Thyroid gland (tissue), 4 donors: Measurements from ENCODE around the gene RNPEPL1. TPM values are rescaled to one million over a fixed set of nuclear protein-coding genes. Genes with fewer than 3 reads are reported as not detected.

Source experiments
- DNase-seq, 2 donors: peaks; one replicate each; pipeline ENCODE4 v3.0.0-alpha.2; 2019
- H3K27ac ChIP-seq, 3 donors: fragments of 200-600 bp; sonication (generic); 1 replicate in 2 of 3; 2 replicates in 1 of 3; pipeline ENCODE4 v1.5.1; 2016 to 2019; ENCODE audit warnings: mild to moderate bottlenecking in 1 of 3, moderate library complexity in 1 of 3
- H3K27me3 ChIP-seq: fragments of 200-600 bp; sonication (generic); one replicate; pipeline ENCODE4 v1.5.1; 2019
- H3K36me3 ChIP-seq, 2 donors: fragments of 200-600 bp; sonication (generic); one replicate each; pipeline ENCODE4 v1.5.1; 2016 to 2019
- H3K4me1 ChIP-seq, 2 donors: fragments of 200-600 bp; sonication (generic); one replicate each; pipeline ENCODE4 v1.5.1; 2017 to 2019
- H3K4me3 ChIP-seq, 3 donors: fragments of 200-600 bp; sonication (generic); replicated peaks in 1 of 3; 1 replicate in 2 of 3; 2 replicates in 1 of 3; pipeline ENCODE4 v1.5.1; 2016; ENCODE audit warnings: mild to moderate bottlenecking in 1 of 3
- H3K9me3 ChIP-seq: fragments of 200-600 bp; sonication (generic); one replicate; pipeline ENCODE4 v1.5.1; 2017
- POLR2A ChIP-seq, 2 donors: fragments of 450-650 bp; IDR thresholded peaks; one replicate each; pipeline ENCODE4 v1.6.1; 2017; ENCODE audit warnings: antibody characterized with exemption in 2 of 2, mild to moderate bottlenecking in 2 of 2, moderate library complexity in 1 of 2
- WGBS, 2 donors: methylation state at CpG; one replicate each; pipeline ENCODE4 v1.1.5; 2017; 5-methylcytosine and 5-hydroxymethylcytosine counted together
- intact Hi-C: fragments of 100-400 bp; cut with DNase I; formaldehyde crosslinking; loops from one replicate; pipeline ENCODE4 v1.15.1; 2023
- total RNA-seq, 4 donors: library from RNA; depleted of rRNA; stranded (reverse); fragments of >200 nt; gene quantifications; one replicate each; pipeline ENCODE4 v1.2.3, GENCODE V29; 2016
- TF ChIP-seq, protein P1 (sequence below), 6 experiments: fragments of 200-600 bp in 3 of 6; fragments of 450-650 bp in 3 of 6; sonication (generic) in 3 of 6; IDR thresholded peaks; one replicate each; pipeline ENCODE4 v1.5.1; 2016 to 2019; ENCODE audit warnings: antibody characterized with exemption in 6 of 6, mild to moderate bottlenecking in 2 of 6, inconsistent platforms in 1 of 6, moderate library complexity in 1 of 6

RNPEPL1 gene
- total RNA-seq, 4 donors from 2014 or later = 20.0 to 45.5 (median 37.3) TPM

DNA sequence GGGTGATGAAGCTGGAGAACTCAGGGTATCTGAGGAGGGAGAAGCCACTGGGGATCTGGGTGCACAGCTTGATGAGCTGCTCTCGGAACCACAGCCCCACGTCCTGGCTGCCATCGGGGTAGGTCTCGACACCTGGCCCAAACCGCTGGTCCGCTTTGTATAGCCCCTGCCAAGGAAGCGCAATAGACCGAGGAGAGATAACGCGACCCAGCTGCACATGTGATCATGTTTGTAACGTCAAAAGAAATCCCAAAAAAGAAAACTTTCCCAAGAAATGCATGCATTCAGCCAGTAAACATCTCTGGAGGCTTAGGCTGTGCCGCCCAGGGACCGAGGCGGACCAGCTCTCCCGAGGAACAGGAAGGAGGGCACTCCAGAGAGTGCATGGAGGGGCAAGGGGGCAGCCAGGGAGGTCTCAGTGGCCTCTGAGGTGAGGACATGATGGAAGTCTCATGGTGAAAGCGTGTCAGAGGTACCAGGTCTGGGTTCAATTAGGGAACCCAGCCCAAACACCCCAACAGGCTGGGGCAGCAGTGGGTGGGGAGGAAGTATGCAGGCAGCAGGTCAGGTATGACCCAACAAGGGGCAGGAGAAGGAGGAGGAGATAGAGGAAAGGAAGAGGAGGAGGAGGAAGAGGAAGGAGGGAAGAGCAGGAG, 38.8 kb upstream of the RNPEPL1 start:
- Histone ChIP-seq H3K9me3 (no peaks in the 10 kb centered on the region), H3K27ac (no peak overlapping the region), H3K27me3 (no peaks in the 10 kb centered on the region), H3K4me3 (no peak overlapping the region), H3K4me1 (no peaks in the 10 kb centered on the region), H3K36me3 (peaks cover 0 to 5% of the 10 kb centered on the region in 2 donors)
- no peak for DNase-seq
- intact Hi-C loops = no loop called here
- TF ChIP-seq, protein P1, sequence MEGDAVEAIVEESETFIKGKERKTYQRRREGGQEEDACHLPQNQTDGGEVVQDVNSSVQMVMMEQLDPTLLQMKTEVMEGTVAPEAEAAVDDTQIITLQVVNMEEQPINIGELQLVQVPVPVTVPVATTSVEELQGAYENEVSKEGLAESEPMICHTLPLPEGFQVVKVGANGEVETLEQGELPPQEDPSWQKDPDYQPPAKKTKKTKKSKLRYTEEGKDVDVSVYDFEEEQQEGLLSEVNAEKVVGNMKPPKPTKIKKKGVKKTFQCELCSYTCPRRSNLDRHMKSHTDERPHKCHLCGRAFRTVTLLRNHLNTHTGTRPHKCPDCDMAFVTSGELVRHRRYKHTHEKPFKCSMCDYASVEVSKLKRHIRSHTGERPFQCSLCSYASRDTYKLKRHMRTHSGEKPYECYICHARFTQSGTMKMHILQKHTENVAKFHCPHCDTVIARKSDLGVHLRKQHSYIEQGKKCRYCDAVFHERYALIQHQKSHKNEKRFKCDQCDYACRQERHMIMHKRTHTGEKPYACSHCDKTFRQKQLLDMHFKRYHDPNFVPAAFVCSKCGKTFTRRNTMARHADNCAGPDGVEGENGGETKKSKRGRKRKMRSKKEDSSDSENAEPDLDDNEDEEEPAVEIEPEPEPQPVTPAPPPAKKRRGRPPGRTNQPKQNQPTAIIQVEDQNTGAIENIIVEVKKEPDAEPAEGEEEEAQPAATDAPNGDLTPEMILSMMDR (IDR thresholded peaks at IDR 0.05) = no peak
- TF ChIP-seq POLR2A (IDR thresholded peaks at IDR 0.05) = no peak
- WGBS, 2 donors = 94 to 98% methylated on average over 16 of the region's 16 CpGs

GRCh38 chr2:240530181-240530580, 38.1 kb upstream of the RNPEPL1 start:
- Histone ChIP-seq H3K4me1 (no peaks in the 10 kb centered on the region), H3K36me3 (peaks cover 0 to 5% of the 10 kb centered on the region in 2 donors), H3K27me3 (no peaks in the 10 kb centered on the region), H3K9me3 (no peaks in the 10 kb centered on the region), H3K27ac (no peak overlapping the region), H3K4me3 (no peak overlapping the region)
- intact Hi-C loops = no loop called here
- TF ChIP-seq, protein P1 (IDR thresholded peaks at IDR 0.05) = no peak
- TF ChIP-seq POLR2A (IDR thresholded peaks at IDR 0.05) = no peak
- DNase-seq = no peak
- 89% methylated on average over 7 of the region's 7 CpGs for WGBS, 2 donors

DNA sequence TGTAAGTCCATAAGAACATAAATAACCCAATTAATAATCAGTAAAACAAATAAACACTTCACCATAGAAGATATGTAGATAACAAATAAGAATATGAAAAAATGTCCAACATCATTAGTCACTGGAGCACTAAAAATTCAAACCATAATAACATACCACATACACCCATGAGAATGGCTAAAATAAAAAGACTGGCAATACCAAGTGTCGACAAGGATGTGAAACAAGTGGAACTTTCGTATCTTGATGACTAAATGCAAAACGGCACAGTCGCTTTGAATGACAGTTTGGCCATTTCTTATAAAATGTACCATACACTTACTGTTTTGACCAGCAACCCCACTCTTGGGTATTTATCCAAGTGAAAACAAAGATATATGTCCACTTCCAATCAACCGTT, 37.2 kb upstream of the RNPEPL1 start:
- WGBS, 2 donors = 97 to 98% methylated on average over 5 of the region's 5 CpGs
- Histone ChIP-seq H3K27ac (no peak overlapping the region), H3K4me1 (no peaks in the 10 kb centered on the region), H3K27me3 (no peaks in the 10 kb centered on the region), H3K4me3 (no peak overlapping the region), H3K36me3 (peaks cover 0 to 5% of the 10 kb centered on the region in 2 donors), H3K9me3 (no peaks in the 10 kb centered on the region)
- TF ChIP-seq POLR2A (IDR thresholded peaks at IDR 0.05) = no peak
- TF ChIP-seq, protein P1 (IDR thresholded peaks at IDR 0.05) = no peak
- DNase-seq = no peak
- intact Hi-C loops = no loop called here

GRCh38 chr2:240532031-240532775, 36.1 kb upstream of the RNPEPL1 start:
- 93 to 97% methylated on average over 1 of the region's 1 CpG for WGBS, 2 donors
- H3K27ac ChIP-seq = no peak overlapping the region

More at GRCh38 chr2:240532031-240532775, 36.1 kb upstream of the RNPEPL1 start:
- DNase-seq = no peak
- Histone ChIP-seq H3K36me3 (peaks cover 0 to 5% of the 10 kb centered on the region in 2 donors), H3K4me1 (no peaks in the 10 kb centered on the region), H3K9me3 (no peaks in the 10 kb centered on the region), H3K27me3 (no peaks in the 10 kb centered on the region), H3K4me3 (no peak overlapping the region)
- TF ChIP-seq, protein P1 (IDR thresholded peaks at IDR 0.05) = no peak
- no peak for TF ChIP-seq POLR2A (IDR thresholded peaks at IDR 0.05)
- intact Hi-C loops = no loop called here
